BE2C (cell line): Measurements from ENCODE around the gene SLC9A3.

Experiments
- DNase-seq: peaks from one replicate; pipeline ENCODE4 v3.0.0-alpha.2; 2020
- H3K27me3 ChIP-seq: fragments of 250-450 bp; sonication (Bioruptor Pico); 2 replicates; pipeline ENCODE4 v1.5.1; 2020; ENCODE audit warnings: mild to moderate bottlenecking
- H3K36me3 ChIP-seq: fragments of 250-450 bp; sonication (Bioruptor Pico); 2 replicates; pipeline ENCODE4 v1.5.1; 2020; ENCODE audit warnings: mild to moderate bottlenecking
- H3K4me1 ChIP-seq: fragments of 250-450 bp; sonication (Bioruptor Pico); 2 replicates; pipeline ENCODE4 v1.5.1; 2020
- H3K4me3 ChIP-seq: 2 replicates; pipeline ENCODE4 v1.5.1; 2011; ENCODE audit warnings: low read depth, low read length
- H3K9me3 ChIP-seq: fragments of 250-450 bp; sonication (Bioruptor Pico); 2 replicates; pipeline ENCODE4 v1.5.1; 2020
- CTCF ChIP-seq: IDR thresholded peaks from 2 replicates; pipeline ENCODE4 v1.5.1; 2012; ENCODE audit warnings: mild to moderate bottlenecking, low read depth, low read length

The SLC9A3 gene

GRCh38 chr5:481347-481746 is 42.9 kb downstream of the SLC9A3 start:
- TF ChIP-seq CTCF = no peak
- Histone ChIP-seq H3K4me3 (no peak overlapping the region), H3K36me3 (no peaks in the 10 kb centered on the region), H3K27me3 (peaks cover 36% of the 10 kb centered on the region), H3K4me1 (no peaks in the 10 kb centered on the region), H3K9me3 (no peaks in the 10 kb centered on the region; the same call in 1 of the 2 replicates)
- no peak for DNase-seq

GRCh38 chr5:479566-480319 is 44.5 kb downstream of the SLC9A3 start:
- H3K4me1 ChIP-seq = no peaks in the 10 kb centered on the region
- no peak overlapping the region for H3K4me3 ChIP-seq
- no peaks in the 10 kb centered on the region for H3K9me3 ChIP-seq
- no peak for TF ChIP-seq CTCF
- no peaks in the 10 kb centered on the region for H3K36me3 ChIP-seq
- DNase-seq = no peak
- peaks cover 52% of the 10 kb centered on the region for H3K27me3 ChIP-seq

GRCh38 chr5:478982-479535 is 45.2 kb downstream of the SLC9A3 start:
- H3K27me3 ChIP-seq = peaks cover 53% of the 10 kb centered on the region

GRCh38 chr5:478369-478981 is 45.8 kb downstream of the SLC9A3 start:
- TF ChIP-seq CTCF = no peak
- no peaks in the 10 kb centered on the region for H3K4me1 ChIP-seq
- peaks cover 57% of the 10 kb centered on the region for H3K27me3 ChIP-seq
- no peaks in the 10 kb centered on the region for H3K9me3 ChIP-seq
- no peak for DNase-seq
- H3K36me3 ChIP-seq = no peaks in the 10 kb centered on the region; the same call in 1 of the 2 replicates
- H3K4me3 ChIP-seq = no peak overlapping the region

More at GRCh38 chr5:478982-479535, 45.2 kb downstream of the SLC9A3 start:
- Histone ChIP-seq H3K4me3 (no peak overlapping the region), H3K36me3 (no peaks in the 10 kb centered on the region), H3K4me1 (no peaks in the 10 kb centered on the region), H3K9me3 (no peaks in the 10 kb centered on the region)
- no peak for TF ChIP-seq CTCF
- DNase-seq = no peak

- H3K36me3 ChIP-seq = no peaks in the 10 kb centered on the region; the same call in 1 of the 2 replicates
Observed at GRCh38 chr5:477871-478270, 46.4 kb downstream of the SLC9A3 start.

More at GRCh38 chr5:477871-478270, 46.4 kb downstream of the SLC9A3 start:
- Histone ChIP-seq H3K27me3 (peaks cover 59% of the 10 kb centered on the region), H3K4me1 (no peaks in the 10 kb centered on the region), H3K9me3 (no peaks in the 10 kb centered on the region), H3K4me3 (no peak overlapping the region)
- DNase-seq = no peak
- TF ChIP-seq CTCF = no peak
